Neural progenitor cell (in vitro differentiated cells): ENCODE measurements around the gene FHOD1. TPM values are rescaled to one million over a fixed set of nuclear protein-coding genes. Genes with fewer than 3 reads are reported as not detected.

Experiments used
- DNase-seq: peaks from one replicate; pipeline ENCODE4 v3.0.0-alpha.2; 2016; ENCODE audit warnings: low spot score
- H2AFZ ChIP-seq: fragments of 200-600 bp; sonication (generic); replicated peaks from 2 replicates; pipeline ENCODE4 v1.6.1; 2016; ENCODE audit warnings: antibody characterized with exemption
- H3F3A ChIP-seq: fragments of 200-600 bp; sonication (generic); 2 replicates; pipeline ENCODE4 v1.6.1; 2016; ENCODE audit warnings: antibody characterized with exemption, low read depth
- H3K27ac ChIP-seq: fragments of 200-600 bp; sonication (generic); 2 replicates; pipeline ENCODE4 v1.5.1; 2016; ENCODE audit warnings: mild to moderate bottlenecking
- H3K27me3 ChIP-seq: fragments of 200-600 bp; sonication (generic); 2 replicates; pipeline ENCODE4 v1.6.1; 2016; ENCODE audit warnings: mild to moderate bottlenecking, moderate library complexity
- H3K36me3 ChIP-seq: fragments of 200-600 bp; sonication (generic); 2 replicates; pipeline ENCODE4 v1.5.1; 2016
- H3K4me1 ChIP-seq: fragments of 200-600 bp; sonication (generic); 2 replicates; pipeline ENCODE4 v1.6.1; 2016; ENCODE audit warnings: mixed run types
- H3K4me2 ChIP-seq: fragments of 200-600 bp; sonication (generic); 2 replicates; pipeline ENCODE4 v1.6.1; 2016
- H3K4me3 ChIP-seq: fragments of 200-600 bp; sonication (generic); 2 replicates; pipeline ENCODE4 v1.5.1; 2016
- H3K79me2 ChIP-seq: fragments of 200-600 bp; sonication (generic); 2 replicates; pipeline ENCODE4 v1.6.1; 2016; ENCODE audit warnings: low read depth
- H3K9ac ChIP-seq: fragments of 200-600 bp; sonication (generic); 2 replicates; pipeline ENCODE4 v1.6.1; 2016
- H3K9me3 ChIP-seq: fragments of 200-600 bp; sonication (generic); 2 replicates; pipeline ENCODE4 v1.5.1; 2016; ENCODE audit warnings: low read depth
- H4K20me1 ChIP-seq: fragments of 200-600 bp; sonication (generic); 2 replicates; pipeline ENCODE4 v1.6.1; 2016; ENCODE audit warnings: low read depth
- H3K27ac Mint-ChIP-seq: 3 replicates; pipeline ENCODE4 v1.8.0; 2021; ENCODE audit warnings: mixed read lengths
- H3K27me3 Mint-ChIP-seq: 2 replicates; pipeline ENCODE4 v1.8.0; 2022; ENCODE audit warnings: low read depth, mild to moderate bottlenecking, inconsistent platforms, moderate library complexity, mixed read lengths; ENCODE audit not compliant: insufficient read depth
- H3K36me3 Mint-ChIP-seq: 3 replicates; pipeline ENCODE4 v1.8.0; 2021; ENCODE audit warnings: mixed read lengths
- H3K4me1 Mint-ChIP-seq: 3 replicates; pipeline ENCODE4 v1.8.0; 2021; ENCODE audit warnings: mixed read lengths
- H3K4me3 Mint-ChIP-seq: 3 replicates; pipeline ENCODE4 v1.8.0; 2021; ENCODE audit warnings: mild to moderate bottlenecking, moderate library complexity, mixed read lengths
- H3K9me3 Mint-ChIP-seq: 3 replicates; pipeline ENCODE4 v1.8.0; 2020; ENCODE audit warnings: mixed read lengths
- CTCF ChIP-seq: fragments of 200-600 bp; sonication (generic); IDR thresholded peaks from 2 replicates; pipeline ENCODE4 v1.5.1; 2017; ENCODE audit warnings: antibody characterized with exemption, mild to moderate bottlenecking
- EZH2 ChIP-seq: fragments of 200-600 bp; sonication (generic); IDR thresholded peaks from 2 replicates; pipeline ENCODE4 v1.6.1; 2017; ENCODE audit warnings: antibody characterized with exemption, mild to moderate bottlenecking, moderate library complexity
- EZH2phosphoT487 ChIP-seq: fragments of 200-600 bp; sonication (generic); IDR thresholded peaks from 2 replicates; pipeline ENCODE4 v1.6.1; 2017; ENCODE audit warnings: antibody characterized with exemption
- total RNA-seq: library from RNA; depleted of rRNA; stranded (reverse); fragments of >200 nt; gene quantifications from 2 replicates; pipeline ENCODE4 v1.2.3, GENCODE V29; 2015; ENCODE audit warnings: low replicate concordance

The FHOD1 gene
- total RNA-seq, 1 donor from 2014 or later, result 5.5 TPM

- H3K27me3 ChIP-seq, result peaks cover 34% of the 10 kb centered on the region
- TF ChIP-seq EZH2phosphoT487 (peak; percentile 49), CTCF (no peak), EZH2 (peak; percentile 78)
- peaks cover 15% of the 10 kb centered on the region for H3F3A ChIP-seq
- peak; percentile 56 for DNase-seq
- no peaks in the 10 kb centered on the region for H3K36me3 ChIP-seq
- Mint-ChIP-seq H3K4me3 (peak overlapping the region; percentile 66), H3K27me3 (peaks cover 14% of the 10 kb centered on the region), H3K4me1 (peaks cover 9% of the 10 kb centered on the region), H3K36me3 (no peaks in the 10 kb centered on the region), H3K27ac (no peak overlapping the region), H3K9me3 (no peaks in the 10 kb centered on the region)
- no peak overlapping the region for H3K27ac ChIP-seq
- no peaks in the 10 kb centered on the region for H3K9me3 ChIP-seq
- peaks cover 11% of the 10 kb centered on the region for H3K79me2 ChIP-seq
- H3K4me2 ChIP-seq, result peak overlapping the region; percentile 96
- H2AFZ ChIP-seq, result peak overlapping the region; percentile 97
- peaks cover 12% of the 10 kb centered on the region for H3K4me1 ChIP-seq
- H3K4me3 ChIP-seq, result peak overlapping the region; percentile 70
- H4K20me1 ChIP-seq, result peaks cover 35% of the 10 kb centered on the region
- no peak overlapping the region for H3K9ac ChIP-seq
Observed at GRCh38 chr16:67184453-67184994, 62.8 kb downstream of the FHOD1 start.

DNA sequence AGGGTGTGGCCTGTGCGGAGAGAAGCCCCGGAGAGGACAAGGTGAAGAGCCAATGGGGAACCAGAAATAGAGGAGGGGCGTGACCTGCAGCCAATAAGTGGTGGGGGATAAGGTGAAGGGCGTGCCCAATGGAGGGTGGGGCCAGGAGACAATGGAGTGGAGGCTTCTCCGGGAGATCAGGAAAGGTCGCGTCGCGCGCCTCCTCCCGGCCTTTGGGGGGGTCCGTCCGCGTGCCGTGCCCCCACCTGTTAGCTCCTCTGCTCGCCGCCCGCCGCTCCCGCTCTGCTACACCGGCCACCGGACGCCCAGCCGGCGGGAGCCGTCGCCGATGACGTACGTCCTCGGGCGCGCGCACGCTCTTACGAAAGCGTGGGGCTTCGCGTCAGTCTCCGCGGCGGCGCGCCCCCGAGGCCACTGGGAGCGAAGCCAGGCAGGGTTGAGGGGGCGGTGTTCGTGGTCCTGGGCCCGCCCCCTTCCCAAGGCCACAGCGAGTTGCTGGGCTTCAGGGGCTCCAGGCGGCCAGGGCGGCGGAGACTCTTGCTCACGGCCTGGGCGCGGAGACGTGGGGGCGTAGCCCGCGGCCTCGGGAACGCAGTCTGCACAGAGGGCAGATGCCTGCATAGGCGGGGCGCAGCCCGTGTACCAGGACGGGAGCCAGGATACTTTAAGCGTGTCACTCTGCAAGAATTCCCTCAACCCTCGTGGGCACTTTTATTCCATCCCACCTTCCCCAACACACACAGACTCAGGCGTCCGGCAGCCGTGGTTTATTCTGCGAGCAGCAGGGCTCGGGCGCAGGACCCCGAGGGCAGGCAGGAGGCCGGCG, 63.4 kb downstream of the FHOD1 start, which contains the start of gene MATCAP1:
Gene MATCAP1, minus strand, starts transcription at position 337 of the 826 bp plus-strand sequence. CDS start 3,353 bp downstream, outside the sequence.
- peak; percentile 99 for DNase-seq
- Histone ChIP-seq H3K4me2 (peak within 1 kb of the TSS; percentile 96), H3K4me1 (peaks cover 12% of the 10 kb centered on the region), H3K4me3 (peak within 1 kb of the TSS; percentile 70), H3K79me2 (peaks cover 11% of the 10 kb centered on the region), H3K9ac (no peak within 1 kb of the TSS), H3K27ac (peak within 1 kb of the TSS; percentile 70), H4K20me1 (peaks cover 41% of the 10 kb centered on the region), H3F3A (peaks cover 15% of the 10 kb centered on the region), H2AFZ (peak within 1 kb of the TSS; percentile 97), H3K36me3 (no peaks in the 10 kb centered on the region), H3K9me3 (no peaks in the 10 kb centered on the region), H3K27me3 (peaks cover 41% of the 10 kb centered on the region)
- peaks cover 9% of the 10 kb centered on the region for H3K4me1 Mint-ChIP-seq
- H3K27me3 Mint-ChIP-seq, result peaks cover 16% of the 10 kb centered on the region
- no peaks in the 10 kb centered on the region for H3K9me3 Mint-ChIP-seq
- peaks cover 1% of the 10 kb centered on the region for H3K36me3 Mint-ChIP-seq
- peak within 1 kb of the TSS; percentile 66 for H3K4me3 Mint-ChIP-seq
- H3K27ac Mint-ChIP-seq, result no peak within 1 kb of the TSS
- TF ChIP-seq EZH2phosphoT487 (no peak), EZH2 (no peak), CTCF (no peak)

GRCh38 chr16:67183284-67183626, 64.0 kb downstream of the FHOD1 start:
- no peak overlapping the region for H3K27ac ChIP-seq

More at GRCh38 chr16:67183284-67183626, 64.0 kb downstream of the FHOD1 start:
- H3K4me3 ChIP-seq, result peak overlapping the region; percentile 70
- Mint-ChIP-seq H3K27ac (no peak overlapping the region), H3K4me1 (peaks cover 14% of the 10 kb centered on the region), H3K4me3 (no peak overlapping the region), H3K9me3 (no peaks in the 10 kb centered on the region), H3K27me3 (peaks cover 19% of the 10 kb centered on the region), H3K36me3 (peaks cover 1% of the 10 kb centered on the region)
- TF ChIP-seq EZH2, result no peak
- H3K79me2 ChIP-seq, result peaks cover 11% of the 10 kb centered on the region
- no peaks in the 10 kb centered on the region for H3K36me3 ChIP-seq
- peak overlapping the region; percentile 57 for H2AFZ ChIP-seq
- peak overlapping the region; percentile 96 for H3K4me2 ChIP-seq
- H3K4me1 ChIP-seq, result peaks cover 12% of the 10 kb centered on the region
- peaks cover 47% of the 10 kb centered on the region for H4K20me1 ChIP-seq
- H3K9me3 ChIP-seq, result no peaks in the 10 kb centered on the region
- peaks cover 15% of the 10 kb centered on the region for H3F3A ChIP-seq
- H3K27me3 ChIP-seq, result peaks cover 47% of the 10 kb centered on the region
- DNase-seq, result no peak
- H3K9ac ChIP-seq, result no peak overlapping the region
